Astrocyte of the cerebellum (primary cell): ENCODE data around the gene COQ7.

Experiments used
- DNase-seq: peaks from one replicate; pipeline ENCODE4 v3.0.0-alpha.2; 2011; ENCODE audit warnings: low read depth
- H3K4me3 ChIP-seq: 2 replicates; pipeline ENCODE4 v1.5.1; 2011; ENCODE audit warnings: mild to moderate bottlenecking, low read depth, low read length, moderate library complexity
- CTCF ChIP-seq: IDR thresholded peaks from 2 replicates; pipeline ENCODE4 v1.5.1; 2012; ENCODE audit warnings: low read length, low read depth, moderate library complexity, mild to moderate bottlenecking; ENCODE audit errors: missing control alignments
- in situ Hi-C: cut with HindIII; loops from 2 replicates; pipeline ENCODE4 v1.10.0; 2017; ENCODE audit warnings: low sequenced_read_pairs

Gene COQ7

GRCh38 chr16:19068237-19068815 lies 912 bp downstream of the COQ7 start:
- no peak for TF ChIP-seq CTCF
- H3K4me3 ChIP-seq: peak overlapping the region; percentile 71
- no peak for DNase-seq
- in situ Hi-C loops: no loop called here

- in situ Hi-C loops: no loop called here
- peak; percentile 81 for TF ChIP-seq CTCF
- H3K4me3 ChIP-seq: no peak overlapping the region
- DNase-seq: no peak
Observed at GRCh38 chr16:19071811-19072777, 4.7 kb downstream of the COQ7 start.

- in situ Hi-C loops: no loop called here
- no peak overlapping the region for H3K4me3 ChIP-seq
- no peak for TF ChIP-seq CTCF
- DNase-seq: no peak
Observed at GRCh38 chr16:19073344-19073743, 5.9 kb downstream of the COQ7 start.

GRCh38 chr16:19073863-19074262 lies 6.4 kb downstream of the COQ7 start:
- no peak for TF ChIP-seq CTCF
- no peak overlapping the region for H3K4me3 ChIP-seq
- in situ Hi-C loops: no loop called here
- no peak for DNase-seq

- no peak for DNase-seq
- no peak for TF ChIP-seq CTCF
- in situ Hi-C loops: loop anchor here (25.0 kb wide), 1 partner anchor 287 kb away; no protein-coding TSS in a partner anchor
Observed at GRCh38 chr16:19075511-19075910, 8.1 kb downstream of the COQ7 start.

GRCh38 chr16:19077879-19078278 lies 10.5 kb downstream of the COQ7 start:
- no peak for DNase-seq
- H3K4me3 ChIP-seq: no peak overlapping the region
- in situ Hi-C loops: loop anchor here (25.0 kb wide), 1 partner anchor 284 kb away; no protein-coding TSS in a partner anchor
- no peak for TF ChIP-seq CTCF

More at GRCh38 chr16:19075511-19075910, 8.1 kb downstream of the COQ7 start:
- no peak overlapping the region for H3K4me3 ChIP-seq
